ENCODE measurements around the gene P2RX7. TPM values are rescaled to one million over a fixed set of nuclear protein-coding genes. Genes with fewer than 3 reads are reported as not detected.
"Not testable (repeated sequence)": the region's sequence is repeated elsewhere in the genome, so short reads cannot be mapped to it uniquely, and the experiment has no call there.

Gene P2RX7
- polyA plus RNA-seq, 1 of the 3 experiments (the other 2 are of a cell fraction) = 0.43 TPM

DNA sequence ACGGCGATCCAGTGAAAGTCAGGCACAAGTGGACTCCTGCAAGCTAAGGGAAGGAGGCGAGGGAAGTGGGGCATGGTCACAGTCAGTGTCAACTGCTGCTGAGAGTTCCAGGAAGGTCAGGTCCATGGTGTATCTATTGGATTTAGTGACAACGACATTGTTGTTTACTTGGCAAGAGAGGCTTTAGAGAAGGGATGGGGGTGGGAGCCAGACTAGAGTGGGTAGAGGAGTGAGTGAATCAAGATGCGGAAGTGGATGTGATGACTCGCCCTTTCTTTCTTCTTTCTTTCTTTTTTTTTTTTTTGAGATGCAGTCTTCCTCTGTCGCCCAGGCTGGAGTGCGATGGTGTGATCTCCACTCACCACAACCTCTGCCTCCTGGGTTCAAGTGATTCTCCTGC is 12.5 kb downstream of the P2RX7 start:
- WGBS (ENCODE audit: low lambda C conversion rate) = 80% methylated on average over 8 of the region's 8 CpGs
- no peaks in the 10 kb centered on the region for H3K27me3 ChIP-seq (ENCODE audit: insufficient read depth)
- H3K4me3 ChIP-seq (ENCODE audit: low read depth in 2 of 2, low read length in 1 of 2) = no peak overlapping the region
- H3K4me1 ChIP-seq (ENCODE audit: control insufficient read depth in 1 of 2, insufficient read depth in 2 of 2, low read depth in 1 of 2, low read length in 1 of 2) = no peaks in the 10 kb centered on the region
- H3K9me3 ChIP-seq = no peaks in the 10 kb centered on the region
- DNase-seq = no peak
- POLR2A ChIA-PET = no interaction called here
- no peaks in the 10 kb centered on the region for H3K9me2 ChIP-seq
- no peaks in the 10 kb centered on the region for H3K36me3 ChIP-seq (replicated peaks in 1 of 2; ENCODE audit: control insufficient read depth in 1 of 2, insufficient read depth in 2 of 2, low read length in 1 of 2)
- no peaks in the 10 kb centered on the region for H3K79me2 ChIP-seq (ENCODE audit: insufficient read depth)
- TF ChIP-seq NFIC (IDR thresholded peaks at IDR 0.05; ENCODE audit: borderline replicate concordance) = no peak
- H3K4me2 ChIP-seq = no peak overlapping the region
- no peaks in the 10 kb centered on the region for H3F3A ChIP-seq (replicated peaks; ENCODE audit: insufficient read depth)
- H2AFZ ChIP-seq (ENCODE audit: low read depth) = peak overlapping the region; percentile 63; the same call in 1 of the 2 replicates
- no peak overlapping the region for H3K9ac ChIP-seq
- CTCF ChIA-PET = no interaction called here
- no peak overlapping the region for H3K27ac ChIP-seq (ENCODE audit: low read depth in 2 of 2, low read length in 1 of 2)
- H4K20me1 ChIP-seq (ENCODE audit: insufficient read depth) = no peaks in the 10 kb centered on the region

DNA sequence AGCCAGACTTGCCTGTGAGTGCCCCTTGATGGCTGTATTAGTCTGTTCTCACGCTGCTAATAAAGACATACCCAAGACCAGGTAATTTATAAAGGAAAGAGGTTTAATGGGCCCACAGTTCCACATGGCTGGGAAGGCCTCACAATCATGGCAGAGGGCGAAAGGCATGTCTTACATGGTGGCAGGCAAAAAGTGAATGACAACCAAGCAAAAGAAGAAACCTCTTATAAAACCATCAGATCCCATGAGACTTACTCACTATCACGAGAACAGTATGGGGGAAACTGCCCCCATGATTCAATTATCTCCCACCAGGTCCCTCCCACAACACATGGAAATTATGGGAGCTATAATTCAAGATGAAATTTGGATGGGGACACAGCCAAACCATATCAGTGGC is 16.6 kb downstream of the P2RX7 start:
- H3K9ac ChIP-seq; H3K4me1 ChIP-seq (ENCODE audit: control insufficient read depth in 1 of 2, insufficient read depth in 2 of 2, low read depth in 1 of 2, low read length in 1 of 2); H3K4me3 ChIP-seq (ENCODE audit: low read depth in 2 of 2, low read length in 1 of 2); H4K20me1 ChIP-seq (ENCODE audit: insufficient read depth); POLR2A ChIA-PET; H2AFZ ChIP-seq (ENCODE audit: low read depth); DNase-seq; H3K79me2 ChIP-seq (ENCODE audit: insufficient read depth); H3K4me2 ChIP-seq; H3K36me3 ChIP-seq (replicated peaks in 1 of 2; ENCODE audit: control insufficient read depth in 1 of 2, insufficient read depth in 2 of 2, low read length in 1 of 2); H3K27me3 ChIP-seq (ENCODE audit: insufficient read depth); H3F3A ChIP-seq (replicated peaks; ENCODE audit: insufficient read depth); H3K9me3 ChIP-seq; H3K9me2 ChIP-seq; H3K27ac ChIP-seq (ENCODE audit: low read depth in 2 of 2, low read length in 1 of 2): not testable (repeated sequence)
- 55% methylated on average over 3 of the region's 3 CpGs for whole genome bisulfite sequencing (ENCODE audit: low lambda C conversion rate)
- CTCF ChIA-PET = interaction anchor here (1.6 kb wide), 1 partner anchor 8 kb away, joined by 3 read pairs; no protein-coding TSS in a partner anchor

DNA sequence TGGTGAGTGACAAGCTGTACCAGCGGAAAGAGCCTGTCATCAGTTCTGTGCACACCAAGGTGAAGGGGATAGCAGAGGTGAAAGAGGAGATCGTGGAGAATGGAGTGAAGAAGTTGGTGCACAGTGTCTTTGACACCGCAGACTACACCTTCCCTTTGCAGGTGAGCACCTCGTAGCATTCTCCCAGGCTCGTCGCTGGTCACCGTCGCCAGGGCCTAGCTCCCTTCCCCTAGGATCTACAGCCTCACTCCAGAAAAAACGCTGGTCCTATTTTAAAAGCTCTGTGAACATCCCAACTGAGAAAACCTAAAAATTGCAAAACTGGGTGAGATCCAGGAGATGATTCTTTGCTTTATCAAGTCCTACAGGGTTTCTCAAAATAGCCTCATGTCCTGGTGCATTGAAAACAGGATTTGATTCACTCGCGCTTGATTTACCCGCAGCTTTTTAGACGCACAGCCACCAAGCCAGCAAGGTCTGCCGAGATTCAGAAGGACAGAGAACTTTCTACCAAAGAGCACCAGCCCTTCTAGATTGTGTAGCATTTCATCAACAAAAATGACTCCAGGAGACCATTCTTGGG is 22.2 kb downstream of the P2RX7 start:
- Histone ChIP-seq H3K9me2 (no peaks in the 10 kb centered on the region), H4K20me1 (ENCODE audit: insufficient read depth) (no peaks in the 10 kb centered on the region), H3K9me3 (no peaks in the 10 kb centered on the region), H3K27ac (ENCODE audit: low read depth in 2 of 2, low read length in 1 of 2) (no peak overlapping the region), H2AFZ (ENCODE audit: low read depth) (no peak overlapping the region), H3K27me3 (ENCODE audit: insufficient read depth) (no peaks in the 10 kb centered on the region), H3K4me2 (no peak overlapping the region), H3K9ac (no peak overlapping the region), H3K36me3 (replicated peaks in 1 of 2; ENCODE audit: control insufficient read depth in 1 of 2, insufficient read depth in 2 of 2, low read length in 1 of 2) (no peaks in the 10 kb centered on the region), H3K4me1 (ENCODE audit: control insufficient read depth in 1 of 2, insufficient read depth in 2 of 2, low read depth in 1 of 2, low read length in 1 of 2) (no peaks in the 10 kb centered on the region), H3F3A (replicated peaks; ENCODE audit: insufficient read depth) (no peaks in the 10 kb centered on the region), H3K79me2 (ENCODE audit: insufficient read depth) (no peaks in the 10 kb centered on the region), H3K4me3 (ENCODE audit: low read depth in 2 of 2, low read length in 1 of 2) (no peak overlapping the region)
- TF ChIP-seq, protein P1, sequence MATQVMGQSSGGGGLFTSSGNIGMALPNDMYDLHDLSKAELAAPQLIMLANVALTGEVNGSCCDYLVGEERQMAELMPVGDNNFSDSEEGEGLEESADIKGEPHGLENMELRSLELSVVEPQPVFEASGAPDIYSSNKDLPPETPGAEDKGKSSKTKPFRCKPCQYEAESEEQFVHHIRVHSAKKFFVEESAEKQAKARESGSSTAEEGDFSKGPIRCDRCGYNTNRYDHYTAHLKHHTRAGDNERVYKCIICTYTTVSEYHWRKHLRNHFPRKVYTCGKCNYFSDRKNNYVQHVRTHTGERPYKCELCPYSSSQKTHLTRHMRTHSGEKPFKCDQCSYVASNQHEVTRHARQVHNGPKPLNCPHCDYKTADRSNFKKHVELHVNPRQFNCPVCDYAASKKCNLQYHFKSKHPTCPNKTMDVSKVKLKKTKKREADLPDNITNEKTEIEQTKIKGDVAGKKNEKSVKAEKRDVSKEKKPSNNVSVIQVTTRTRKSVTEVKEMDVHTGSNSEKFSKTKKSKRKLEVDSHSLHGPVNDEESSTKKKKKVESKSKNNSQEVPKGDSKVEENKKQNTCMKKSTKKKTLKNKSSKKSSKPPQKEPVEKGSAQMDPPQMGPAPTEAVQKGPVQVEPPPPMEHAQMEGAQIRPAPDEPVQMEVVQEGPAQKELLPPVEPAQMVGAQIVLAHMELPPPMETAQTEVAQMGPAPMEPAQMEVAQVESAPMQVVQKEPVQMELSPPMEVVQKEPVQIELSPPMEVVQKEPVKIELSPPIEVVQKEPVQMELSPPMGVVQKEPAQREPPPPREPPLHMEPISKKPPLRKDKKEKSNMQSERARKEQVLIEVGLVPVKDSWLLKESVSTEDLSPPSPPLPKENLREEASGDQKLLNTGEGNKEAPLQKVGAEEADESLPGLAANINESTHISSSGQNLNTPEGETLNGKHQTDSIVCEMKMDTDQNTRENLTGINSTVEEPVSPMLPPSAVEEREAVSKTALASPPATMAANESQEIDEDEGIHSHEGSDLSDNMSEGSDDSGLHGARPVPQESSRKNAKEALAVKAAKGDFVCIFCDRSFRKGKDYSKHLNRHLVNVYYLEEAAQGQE (IDR thresholded peaks at IDR 0.05; ENCODE audit: low read depth, low read length) = no peak
- no peak for DNase-seq
- CTCF ChIA-PET = no interaction called here
- POLR2A ChIA-PET = no interaction called here
- 83% methylated on average over 14 of the region's 14 CpGs for WGBS (ENCODE audit: low lambda C conversion rate)
